ENCODE measurements around the gene UGT2B7. TPM values are rescaled to one million over a fixed set of nuclear protein-coding genes. Genes with fewer than 3 reads are reported as not detected.
"Not testable (repeated sequence)": the region's sequence is repeated elsewhere in the genome, so short reads cannot be mapped to it uniquely, and the experiment has no call there.

UGT2B7 gene
- total RNA-seq, 2 donors from 2014 or later = 7.3 TPM; not detected in 1

DNA sequence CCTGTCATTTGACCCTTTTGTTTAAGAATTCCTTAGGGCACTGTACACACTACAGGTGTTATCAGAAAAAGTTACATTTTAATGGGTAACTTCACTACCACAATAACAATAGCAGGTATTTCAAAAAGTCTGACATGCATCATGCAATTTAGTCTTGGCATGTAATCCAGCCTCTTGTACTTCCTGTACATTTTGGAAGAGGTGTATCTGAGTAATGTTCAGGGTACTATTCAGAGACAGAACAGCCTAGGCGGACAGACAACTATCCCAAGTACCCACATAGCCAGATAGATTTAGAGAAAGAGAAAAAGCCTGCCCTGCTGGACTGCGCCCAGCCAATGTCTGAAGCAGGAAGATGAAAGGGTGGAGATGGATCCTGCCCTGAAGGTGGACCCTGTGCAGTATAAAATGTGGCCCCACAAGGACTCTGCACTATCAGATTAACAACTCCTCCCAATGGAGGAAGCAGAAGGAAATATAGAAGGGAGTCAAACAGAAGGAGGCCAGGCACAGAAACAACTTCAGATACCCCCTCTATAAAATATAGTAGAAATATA is 8.5 kb downstream of the UGT2B7 start:
- intact Hi-C loops (cut with DNase I) = no loop called here
- H3K9me3 ChIP-seq = no peaks in the 10 kb centered on the region
- no peak for ATAC-seq
- H3K36me3 ChIP-seq (replicated peaks in 1 of 2; ENCODE audit: insufficient read depth in 1 of 2, low read depth in 2 of 2) = no peaks in the 10 kb centered on the region
- no peak overlapping the region for H3K4me3 ChIP-seq
- H3K4me1 ChIP-seq = no peaks in the 10 kb centered on the region
- no peak for TF ChIP-seq POLR2A (IDR thresholded peaks at IDR 0.05)
- TF ChIP-seq, protein P1, sequence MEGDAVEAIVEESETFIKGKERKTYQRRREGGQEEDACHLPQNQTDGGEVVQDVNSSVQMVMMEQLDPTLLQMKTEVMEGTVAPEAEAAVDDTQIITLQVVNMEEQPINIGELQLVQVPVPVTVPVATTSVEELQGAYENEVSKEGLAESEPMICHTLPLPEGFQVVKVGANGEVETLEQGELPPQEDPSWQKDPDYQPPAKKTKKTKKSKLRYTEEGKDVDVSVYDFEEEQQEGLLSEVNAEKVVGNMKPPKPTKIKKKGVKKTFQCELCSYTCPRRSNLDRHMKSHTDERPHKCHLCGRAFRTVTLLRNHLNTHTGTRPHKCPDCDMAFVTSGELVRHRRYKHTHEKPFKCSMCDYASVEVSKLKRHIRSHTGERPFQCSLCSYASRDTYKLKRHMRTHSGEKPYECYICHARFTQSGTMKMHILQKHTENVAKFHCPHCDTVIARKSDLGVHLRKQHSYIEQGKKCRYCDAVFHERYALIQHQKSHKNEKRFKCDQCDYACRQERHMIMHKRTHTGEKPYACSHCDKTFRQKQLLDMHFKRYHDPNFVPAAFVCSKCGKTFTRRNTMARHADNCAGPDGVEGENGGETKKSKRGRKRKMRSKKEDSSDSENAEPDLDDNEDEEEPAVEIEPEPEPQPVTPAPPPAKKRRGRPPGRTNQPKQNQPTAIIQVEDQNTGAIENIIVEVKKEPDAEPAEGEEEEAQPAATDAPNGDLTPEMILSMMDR (IDR thresholded peaks at IDR 0.05) = no peak
- no peak overlapping the region for H3K27ac ChIP-seq
- DNase-seq = no peak
- 88 to 95% methylated on average over 2 of the region's 2 CpGs for WGBS, 2 donors
- no peaks in the 10 kb centered on the region for H3K27me3 ChIP-seq

DNA sequence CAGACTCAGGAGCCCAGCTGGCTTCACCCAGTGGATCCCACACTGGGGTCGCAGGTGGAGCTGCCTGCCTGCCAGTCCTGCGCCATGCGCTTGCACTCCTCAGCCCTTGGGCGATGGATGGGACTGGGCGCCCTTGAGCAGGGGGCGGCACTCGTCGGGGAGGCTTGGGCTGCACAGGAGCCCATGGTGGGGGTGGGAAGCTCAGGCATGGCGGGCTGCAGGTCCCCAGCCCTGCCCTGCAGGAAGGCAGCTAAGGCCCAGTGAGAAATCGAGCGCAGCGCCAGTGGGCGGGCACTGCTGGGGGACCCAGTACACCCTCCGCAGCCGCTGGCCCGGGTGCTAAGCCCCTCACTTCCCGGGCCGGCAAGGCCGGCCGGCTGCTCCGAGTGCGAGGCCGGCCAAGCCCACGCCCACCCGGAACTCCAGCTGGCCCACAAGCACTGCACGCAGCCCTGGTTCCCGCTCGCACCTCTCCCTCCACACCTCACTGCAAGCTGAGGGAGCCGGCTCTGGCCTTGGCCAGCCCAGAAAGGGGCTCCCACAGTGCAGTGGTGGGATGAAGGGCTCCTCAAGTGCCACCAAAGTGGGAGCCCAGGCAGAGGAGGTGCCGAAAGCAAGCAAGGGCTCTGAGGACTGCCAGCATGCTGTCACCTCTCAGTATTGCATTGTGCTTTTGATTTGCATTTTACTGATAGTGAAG is 19.0 kb downstream of the UGT2B7 start:
- H3K4me3 ChIP-seq; H3K27me3 ChIP-seq; H3K36me3 ChIP-seq (replicated peaks in 1 of 2; ENCODE audit: insufficient read depth in 1 of 2, low read depth in 2 of 2); H3K27ac ChIP-seq; H3K4me1 ChIP-seq; intact Hi-C loops (cut with DNase I); ATAC-seq; H3K9me3 ChIP-seq; DNase-seq: not testable (repeated sequence)
- 95 to 97% methylated on average over 7 to 30 of the region's 30 CpGs for WGBS, 2 donors

DNA sequence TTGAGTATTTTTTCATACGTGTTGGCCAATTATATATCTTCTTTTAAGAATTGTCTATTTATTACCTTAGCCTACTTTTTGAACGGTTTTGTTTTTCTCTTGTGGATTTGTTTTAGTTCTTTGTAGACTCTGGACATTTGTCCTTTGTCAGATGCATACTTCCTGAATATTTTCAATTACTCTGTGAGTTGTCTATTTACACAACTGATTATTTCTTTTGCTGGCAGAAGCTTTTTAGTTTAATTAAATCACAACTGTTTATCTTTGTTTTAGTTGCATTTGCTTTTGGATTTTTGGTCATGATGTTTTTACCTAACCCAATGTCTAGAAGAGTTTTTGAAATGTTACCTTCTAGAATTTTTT is 19.6 kb downstream of the UGT2B7 start:
- Histone ChIP-seq H3K9me3 (no peaks in the 10 kb centered on the region), H3K4me1 (peaks cover 4% of the 10 kb centered on the region), H3K27ac (no peak overlapping the region), H3K27me3 (no peaks in the 10 kb centered on the region), H3K4me3 (no peak overlapping the region), H3K36me3 (replicated peaks in 1 of 2; ENCODE audit: insufficient read depth in 1 of 2, low read depth in 2 of 2) (no peaks in the 10 kb centered on the region)
- no peak for DNase-seq
- no peak for ATAC-seq
- intact Hi-C loops (cut with DNase I) = no loop called here
- no peak for TF ChIP-seq POLR2A (IDR thresholded peaks at IDR 0.05)
- TF ChIP-seq, protein P1 (IDR thresholded peaks at IDR 0.05) = no peak
- 45 to 46% methylated on average over 2 of the region's 2 CpGs for WGBS, 2 donors

DNA sequence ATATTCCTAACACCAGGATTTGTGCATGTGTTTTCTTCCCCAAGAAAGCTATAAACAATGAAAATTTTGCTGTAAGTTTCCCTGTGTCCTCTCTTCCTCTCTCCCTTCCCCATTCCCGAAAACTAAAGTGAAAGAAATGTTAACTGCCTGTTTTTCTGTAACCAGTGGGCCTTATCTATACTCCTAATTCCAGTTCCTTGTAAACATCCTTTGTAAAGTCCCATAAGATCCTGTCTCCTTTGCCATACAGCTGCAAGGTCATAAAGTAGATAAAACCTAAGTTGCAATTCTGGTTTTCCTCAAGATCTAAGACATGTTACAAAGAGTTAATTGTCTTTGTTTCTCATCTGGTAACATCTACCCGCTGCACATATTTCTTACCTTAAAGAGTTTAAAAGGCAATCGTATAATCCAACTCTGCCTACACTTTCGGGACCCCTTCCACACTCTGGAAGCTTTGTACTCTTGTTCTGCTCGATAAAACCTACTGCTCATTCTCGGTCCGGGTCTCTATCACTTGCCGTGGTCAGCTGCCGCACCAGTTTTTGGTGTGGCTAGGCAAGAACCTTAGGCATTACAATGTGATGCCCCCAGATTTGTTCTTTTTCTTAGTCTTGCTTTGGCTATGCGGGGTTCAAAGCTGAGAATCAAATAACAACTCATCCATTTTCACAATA is 20.5 kb downstream of the UGT2B7 start:
- 73 to 85% methylated on average over 10 of the region's 10 CpGs for WGBS, 2 donors
- Histone ChIP-seq H3K27me3 (no peaks in the 10 kb centered on the region), H3K4me3 (no peak overlapping the region), H3K9me3 (no peaks in the 10 kb centered on the region), H3K27ac (no peak overlapping the region), H3K36me3 (replicated peaks in 1 of 2; ENCODE audit: insufficient read depth in 1 of 2, low read depth in 2 of 2) (no peaks in the 10 kb centered on the region), H3K4me1 (peaks cover 4% of the 10 kb centered on the region)
- TF ChIP-seq POLR2A (IDR thresholded peaks at IDR 0.05) = no peak
- TF ChIP-seq, protein P1 (IDR thresholded peaks at IDR 0.05) = no peak
- ATAC-seq (no peak), DNase-seq (no peak)
- intact Hi-C loops (cut with DNase I) = no loop called here

DNA sequence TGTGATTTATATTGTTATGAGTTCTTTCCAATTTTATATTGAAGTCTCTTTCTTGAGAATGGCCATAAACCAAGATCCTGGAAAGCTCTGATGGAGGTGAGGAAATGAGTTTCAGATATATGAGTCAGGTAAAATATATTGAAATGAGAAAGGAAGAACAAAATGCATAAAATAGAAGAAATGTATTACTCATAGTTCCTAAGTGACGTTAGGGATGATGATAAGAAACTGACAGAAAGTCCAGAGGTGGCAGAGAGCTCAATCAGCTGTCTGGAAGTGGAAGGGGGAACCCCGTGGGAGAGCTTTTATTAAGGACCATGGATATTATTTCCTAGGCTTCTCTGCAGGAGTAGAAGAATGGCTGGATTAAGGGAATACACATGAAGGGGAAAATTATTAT is 24.6 kb downstream of the UGT2B7 start:
- H3K4me1 ChIP-seq = no peaks in the 10 kb centered on the region
- H3K36me3 ChIP-seq (replicated peaks in 1 of 2; ENCODE audit: insufficient read depth in 1 of 2, low read depth in 2 of 2) = no peaks in the 10 kb centered on the region
- no peaks in the 10 kb centered on the region for H3K9me3 ChIP-seq
- no peak for ATAC-seq
- WGBS, 2 donors = 63 to 74% methylated on average over 2 of the region's 2 CpGs
- intact Hi-C loops (cut with DNase I) = no loop called here
- H3K27me3 ChIP-seq = no peaks in the 10 kb centered on the region
- no peak for DNase-seq
- TF ChIP-seq, protein P1 (IDR thresholded peaks at IDR 0.05) = no peak
- no peak for TF ChIP-seq POLR2A (IDR thresholded peaks at IDR 0.05)
- H3K27ac ChIP-seq = no peak overlapping the region
- H3K4me3 ChIP-seq = no peak overlapping the region
